Skeletal muscle tissue (tissue), 4 donors: Measurements from ENCODE around the gene CTNNAL1. TPM values are rescaled to one million over a fixed set of nuclear protein-coding genes. Genes with fewer than 3 reads are reported as not detected.
A peak's percentile ranks its signal among the peaks of the same experiment; 100 is the strongest.
"Not testable (repeated sequence)": the region's sequence is repeated elsewhere in the genome, so short reads cannot be mapped to it uniquely, and the experiment has no call there.

Experiments used
- H3K27ac ChIP-seq: one replicate; pipeline ENCODE4 v1.7.0; 2013; ENCODE audit warnings: mild to moderate bottlenecking, low read depth, low read length, inconsistent platforms
- H3K27me3 ChIP-seq, 3 donors: one replicate each; pipeline ENCODE4 v1.7.0; 2013; ENCODE audit warnings: low read length in 3 of 3; ENCODE audit not compliant: control insufficient read depth in 3 of 3, insufficient read depth in 3 of 3
- H3K36me3 ChIP-seq, 3 donors: one replicate each; pipeline ENCODE4 v1.7.0; 2013; ENCODE audit warnings: low read length in 3 of 3; ENCODE audit not compliant: control insufficient read depth in 3 of 3, insufficient read depth in 3 of 3
- H3K4me1 ChIP-seq, 3 donors: one replicate each; pipeline ENCODE4 v1.7.0; 2013; ENCODE audit warnings: low read length in 3 of 3, mild to moderate bottlenecking in 3 of 3; ENCODE audit not compliant: control insufficient read depth in 3 of 3, insufficient read depth in 3 of 3
- H3K4me3 ChIP-seq, 3 donors: one replicate each; pipeline ENCODE4 v1.7.0; 2013; ENCODE audit warnings: low read length in 3 of 3
- H3K9ac ChIP-seq, 3 donors: one replicate each; pipeline ENCODE4 v1.7.0; 2013; ENCODE audit warnings: low read length in 3 of 3, mild to moderate bottlenecking in 3 of 3, moderate library complexity in 2 of 3, low read depth in 1 of 3
- H3K9me3 ChIP-seq, 3 donors: one replicate each; pipeline ENCODE4 v1.7.0; 2013; ENCODE audit warnings: low read length in 3 of 3; ENCODE audit not compliant: control insufficient read depth in 3 of 3
- total RNA-seq: library from RNA; depleted of rRNA; stranded (reverse); fragments of >200 nt; gene quantifications from one replicate; pipeline ENCODE4 v1.2.3, GENCODE V29; 2014
- donor health status: Osteomylitis.

Gene CTNNAL1
- total RNA-seq = 24.5 TPM

GRCh38 chr9:109012876-109013678, at the start of gene CTNNAL1:
Gene CTNNAL1 (minus strand): TSS chr9:109013499. CDS start chr9:109013442, 57 bp downstream.
- peaks cover 0 to 2% (median 0%) of the 10 kb centered on the region in 3 donors for H3K36me3 ChIP-seq
- H3K9ac ChIP-seq = peak within 1 kb of the TSS; percentile 84 to 86 (median 85)
- no peaks in the 10 kb centered on the region for H3K27me3 ChIP-seq
- H3K4me3 ChIP-seq = peak within 1 kb of the TSS; percentile 81 to 87 (median 81)
- H3K9me3 ChIP-seq = no peaks in the 10 kb centered on the region
- peak within 1 kb of the TSS; percentile 87 for H3K27ac ChIP-seq
- peaks cover 13 to 41% (median 28%) of the 10 kb centered on the region in 3 donors for H3K4me1 ChIP-seq

DNA sequence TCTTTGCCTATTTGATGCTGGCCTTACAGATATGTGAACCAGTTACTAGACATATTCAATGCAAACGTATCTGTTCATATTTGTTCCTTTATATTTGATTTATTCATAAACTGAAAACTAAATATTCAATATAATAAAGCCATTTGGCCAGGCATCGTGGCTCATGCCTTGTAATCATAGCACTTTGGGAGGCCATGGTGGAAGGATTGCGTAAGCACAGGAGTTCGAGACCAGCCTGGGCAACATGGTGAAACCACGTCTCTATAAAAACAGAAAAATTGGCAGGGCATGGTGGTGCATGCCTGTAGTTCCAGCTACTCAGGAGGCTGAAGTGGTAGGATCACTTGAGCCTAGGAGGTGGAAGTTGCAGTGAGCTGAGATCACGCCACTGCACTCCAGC, 49.2 kb upstream of the CTNNAL1 start:
- H3K27me3 ChIP-seq = no peaks in the 10 kb centered on the region
- H3K36me3 ChIP-seq = peaks cover 22 to 62% (median 55%) of the 10 kb centered on the region in 3 donors
- H3K4me1 ChIP-seq = no peaks in the 10 kb centered on the region
- no peaks in the 10 kb centered on the region for H3K9me3 ChIP-seq
- H3K9ac ChIP-seq = no peak overlapping the region
- H3K27ac ChIP-seq = no peak overlapping the region
- no peak overlapping the region for H3K4me3 ChIP-seq

DNA sequence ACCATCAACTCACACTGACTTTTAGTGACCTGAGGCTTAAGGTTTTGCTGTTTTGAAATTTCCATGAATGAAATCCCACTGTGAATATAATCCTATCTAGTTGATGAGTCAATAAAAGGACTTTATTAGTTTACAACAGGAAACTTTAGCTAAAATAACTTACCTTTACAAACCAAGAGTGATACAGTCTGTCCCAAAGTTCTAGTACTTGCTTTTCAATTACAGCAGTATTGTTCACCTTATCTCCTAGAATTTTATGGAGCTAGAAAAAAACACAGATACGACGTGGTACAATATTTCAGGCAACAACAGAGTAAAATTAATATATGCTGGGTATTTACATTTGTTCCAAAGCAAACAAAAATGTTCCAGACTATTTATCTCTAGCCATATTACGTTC, 46.9 kb upstream of the CTNNAL1 start:
- no peak overlapping the region for H3K27ac ChIP-seq
- no peaks in the 10 kb centered on the region for H3K27me3 ChIP-seq
- peaks cover 21 to 58% (median 54%) of the 10 kb centered on the region in 3 donors for H3K36me3 ChIP-seq
- H3K4me1 ChIP-seq = no peaks in the 10 kb centered on the region
- no peaks in the 10 kb centered on the region for H3K9me3 ChIP-seq
- no peak overlapping the region for H3K9ac ChIP-seq
- no peak overlapping the region for H3K4me3 ChIP-seq

DNA sequence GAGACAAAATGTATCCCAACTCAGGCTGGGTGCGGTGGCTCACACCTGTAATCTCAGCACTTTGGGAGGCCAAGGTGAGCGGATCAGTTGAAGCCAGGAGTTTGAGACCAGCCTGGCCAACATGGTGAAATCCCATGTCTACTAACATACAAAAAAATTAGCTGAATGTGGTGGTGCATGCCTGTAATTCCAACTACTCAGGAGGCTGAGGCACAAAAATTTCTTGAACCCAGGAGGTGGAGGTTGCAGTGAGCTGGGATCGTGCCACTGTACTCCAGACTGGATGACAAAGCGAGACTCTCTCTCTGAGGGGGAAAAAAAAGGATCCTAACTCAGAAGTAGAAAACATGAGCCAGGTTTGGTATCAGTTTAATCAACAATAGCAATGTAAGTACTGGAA, 39.8 kb upstream of the CTNNAL1 start:
- H3K27me3 ChIP-seq, H3K4me1 ChIP-seq, H3K9me3 ChIP-seq, H3K9ac ChIP-seq, H3K4me3 ChIP-seq, H3K27ac ChIP-seq: not testable (repeated sequence)
- peaks cover 26 to 50% (median 49%) of the 10 kb centered on the region in 3 donors for H3K36me3 ChIP-seq

DNA sequence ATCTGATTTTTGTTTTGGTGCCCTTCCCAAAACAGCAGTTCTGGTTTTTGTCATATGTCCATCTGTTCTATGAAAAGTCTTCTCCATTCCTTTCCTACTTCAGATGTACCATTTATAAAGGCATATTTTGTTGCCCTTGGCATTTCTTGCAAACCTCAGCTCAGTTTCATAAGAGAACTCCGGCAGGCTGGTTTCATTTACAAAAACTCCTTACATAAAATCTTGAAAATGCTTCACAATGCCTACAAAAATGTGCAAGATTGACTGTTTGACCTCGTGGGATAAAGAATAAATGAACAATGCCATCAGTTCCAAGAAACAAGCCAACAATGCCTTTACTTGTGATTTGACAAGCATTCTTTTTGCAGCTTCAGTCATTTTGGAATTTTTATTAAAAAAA, 39.1 kb upstream of the CTNNAL1 start:
- Histone ChIP-seq H3K9ac (no peak overlapping the region), H3K27me3 (no peaks in the 10 kb centered on the region), H3K4me3 (no peak overlapping the region), H3K36me3 (peaks cover 28 to 57% (median 56%) of the 10 kb centered on the region in 3 donors), H3K9me3 (no peaks in the 10 kb centered on the region), H3K4me1 (no peaks in the 10 kb centered on the region), H3K27ac (no peak overlapping the region)

DNA sequence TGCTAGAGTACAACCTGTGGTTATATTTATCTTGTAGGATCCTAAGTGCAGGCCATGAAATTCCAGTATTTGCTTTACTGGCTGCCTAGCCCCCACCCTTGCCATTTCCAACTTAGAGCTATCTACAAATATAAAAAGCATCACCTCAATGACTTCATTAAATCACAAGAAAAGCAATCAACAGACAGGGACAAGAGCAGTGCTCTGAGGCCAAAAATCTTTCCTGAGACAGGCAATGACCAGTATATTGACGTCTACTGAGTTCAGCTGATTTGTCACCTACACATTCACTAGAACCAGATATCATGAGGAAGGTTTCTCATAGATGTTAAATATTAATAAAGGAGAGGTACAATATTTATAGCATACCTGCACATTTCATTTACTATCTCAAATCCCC, 38.4 kb upstream of the CTNNAL1 start:
- H3K4me3 ChIP-seq = no peak overlapping the region
- H3K36me3 ChIP-seq = peaks cover 30 to 57% (median 54%) of the 10 kb centered on the region in 3 donors
- no peaks in the 10 kb centered on the region for H3K4me1 ChIP-seq
- no peak overlapping the region for H3K9ac ChIP-seq
- no peak overlapping the region for H3K27ac ChIP-seq
- H3K27me3 ChIP-seq = no peaks in the 10 kb centered on the region
- no peaks in the 10 kb centered on the region for H3K9me3 ChIP-seq

- Histone ChIP-seq H3K27ac (no peak overlapping the region), H3K36me3 (peaks cover 34 to 62% (median 60%) of the 10 kb centered on the region in 3 donors)
Observed at GRCh38 chr9:109050444-109050843, 37.1 kb upstream of the CTNNAL1 start.

DNA sequence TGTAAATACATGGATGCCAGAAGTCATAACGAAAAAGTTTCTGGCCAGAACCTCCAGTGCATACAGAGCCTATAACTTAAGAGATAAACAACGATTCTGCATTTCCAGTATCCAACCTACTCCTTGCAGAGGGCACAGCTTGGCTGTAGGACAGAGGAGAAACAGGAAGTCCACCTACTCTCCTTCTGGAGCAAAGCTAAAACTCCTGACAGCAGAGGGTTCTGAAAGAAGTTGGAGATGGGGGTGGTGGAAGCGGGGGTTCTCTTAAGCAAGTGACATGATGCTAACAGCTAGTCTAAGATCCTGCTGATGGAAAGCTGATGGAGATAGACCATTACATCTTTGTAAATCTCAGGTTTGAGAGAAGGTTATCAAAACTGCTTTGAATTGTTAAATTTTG, 35.5 kb upstream of the CTNNAL1 start:
- H3K36me3 ChIP-seq = peaks cover 35 to 70% (median 62%) of the 10 kb centered on the region in 3 donors
- H3K4me1 ChIP-seq = no peaks in the 10 kb centered on the region
- H3K9ac ChIP-seq = no peak overlapping the region
- no peaks in the 10 kb centered on the region for H3K27me3 ChIP-seq
- H3K9me3 ChIP-seq = no peaks in the 10 kb centered on the region
- no peak overlapping the region for H3K4me3 ChIP-seq
- H3K27ac ChIP-seq = no peak overlapping the region

More at GRCh38 chr9:109050444-109050843, 37.1 kb upstream of the CTNNAL1 start:
- no peaks in the 10 kb centered on the region for H3K27me3 ChIP-seq
- H3K4me1 ChIP-seq = no peaks in the 10 kb centered on the region
- no peaks in the 10 kb centered on the region for H3K9me3 ChIP-seq
- no peak overlapping the region for H3K9ac ChIP-seq
- no peak overlapping the region for H3K4me3 ChIP-seq

- H3K4me1 ChIP-seq = no peaks in the 10 kb centered on the region
- H3K4me3 ChIP-seq = no peak overlapping the region
- H3K27ac ChIP-seq = no peak overlapping the region
- no peak overlapping the region for H3K9ac ChIP-seq
- no peaks in the 10 kb centered on the region for H3K9me3 ChIP-seq
- peaks cover 32 to 64% (median 64%) of the 10 kb centered on the region in 3 donors for H3K36me3 ChIP-seq
- no peaks in the 10 kb centered on the region for H3K27me3 ChIP-seq
Observed at GRCh38 chr9:109047259-109047658, 34.0 kb upstream of the CTNNAL1 start.

DNA sequence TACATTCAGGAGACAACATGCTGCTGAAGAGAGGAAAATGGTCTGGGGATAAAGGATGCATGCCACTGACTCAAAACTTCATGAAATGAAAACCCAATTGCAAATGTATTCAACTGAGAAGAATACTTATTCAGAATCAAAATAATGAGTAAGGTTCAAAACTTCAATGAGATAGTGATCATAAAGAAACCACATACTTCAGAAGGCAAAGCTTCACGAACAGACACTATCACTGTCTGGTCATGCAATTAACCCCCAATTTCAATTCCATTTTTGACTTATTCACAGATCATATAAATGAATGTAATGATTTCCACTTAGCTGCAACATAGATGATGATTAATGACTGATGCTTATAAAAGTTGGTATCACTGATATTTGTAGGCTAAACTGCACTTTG, 33.0 kb upstream of the CTNNAL1 start:
- H3K9me3 ChIP-seq = no peaks in the 10 kb centered on the region
- peaks cover 34 to 63% (median 60%) of the 10 kb centered on the region in 3 donors for H3K36me3 ChIP-seq
- no peak overlapping the region for H3K27ac ChIP-seq
- no peaks in the 10 kb centered on the region for H3K4me1 ChIP-seq
- H3K4me3 ChIP-seq = no peak overlapping the region
- no peaks in the 10 kb centered on the region for H3K27me3 ChIP-seq
- H3K9ac ChIP-seq = no peak overlapping the region
